Right renal pelvis (tissue), 4 donors: ENCODE data around the gene OR6C75. TPM values are rescaled to one million over a fixed set of nuclear protein-coding genes. Genes with fewer than 3 reads are reported as not detected.
"Not testable (repeated sequence)": the region's sequence is repeated elsewhere in the genome, so short reads cannot be mapped to it uniquely, and the experiment has no call there.

Experiments
- DNase-seq, 4 donors: peaks; one replicate each; pipeline ENCODE4 v3.0.0-alpha.2; 2013; ENCODE audit warnings: low read depth in 4 of 4, low spot score in 3 of 4, missing footprints in 1 of 4
- polyA plus RNA-seq, 4 donors: library from polyadenylated mRNA; unstranded; fragments of 120-200 nt; gene quantifications; one replicate each; pipeline ENCODE4 v1.2.1, GENCODE V29; 2013; ENCODE audit not compliant: insufficient read length in 4 of 4

The OR6C75 gene
- polyA plus RNA-seq, result under 1 TPM in 1 of 4 donors, not detected in 3; 0.03 TPM

- no peak for DNase-seq
These were observed at the start of gene OR6C75 for GRCh38 chr12:55362675-55363074. OR6C75 (plus strand) TSS chr12:55362975; CDS start chr12:55365111, 2,136 bp downstream.

- DNase-seq, result no peak
These were observed 48.7 kb upstream of the OR6C75 start, which contains the start of gene OR6C1 for GRCh38 chr12:55314043-55314442. OR6C1 (plus strand) TSS chr12:55314343; CDS start chr12:55320600, 6,257 bp downstream.

GRCh38 chr12:55320201-55320600 lies 42.6 kb upstream of the OR6C75 start:
- DNase-seq, result no peak

GRCh38 chr12:55325801-55326200 lies 37.0 kb upstream of the OR6C75 start:
- not testable (repeated sequence) for DNase-seq

- DNase-seq, result no peak
These were observed 32.3 kb upstream of the OR6C75 start, which contains the start of gene OR6C3 for GRCh38 chr12:55330446-55330845. OR6C3 (plus strand) TSS chr12:55330746; CDS start chr12:55331701, 955 bp downstream.

GRCh38 chr12:55336002-55336401 lies 26.8 kb upstream of the OR6C75 start:
- DNase-seq, result no peak

- DNase-seq, result not testable (repeated sequence)
These were observed 7.4 kb upstream of the OR6C75 start for GRCh38 chr12:55355338-55355737.

GRCh38 chr12:55365086-55365485 lies 2.3 kb downstream of the OR6C75 start:
- DNase-seq, result no peak

GRCh38 chr12:55372521-55372920 lies 9.7 kb downstream of the OR6C75 start:
- no peak for DNase-seq

GRCh38 chr12:55385891-55386290 lies 23.1 kb downstream of the OR6C75 start:
- no peak for DNase-seq

GRCh38 chr12:55392032-55392795 lies 29.4 kb downstream of the OR6C75 start:
- no peak for DNase-seq

GRCh38 chr12:55396326-55396725 lies 33.6 kb downstream of the OR6C75 start:
- DNase-seq, result no peak

- DNase-seq, result no peak
These were observed 37.5 kb downstream of the OR6C75 start, which contains the start of gene OR6C65 for GRCh38 chr12:55400229-55400628. OR6C65 (plus strand) TSS chr12:55400529; CDS start chr12:55400529, 0 bp downstream.

GRCh38 chr12:55407866-55408265 lies 45.1 kb downstream of the OR6C75 start:
- no peak for DNase-seq

- not testable (repeated sequence) for DNase-seq
These were observed 46.4 kb downstream of the OR6C75 start for GRCh38 chr12:55409133-55409532.

- DNase-seq, result not testable (repeated sequence)
These were observed 49.4 kb downstream of the OR6C75 start for GRCh38 chr12:55412138-55412537.

- DNase-seq, result not testable (repeated sequence)
These were observed 51.0 kb downstream of the OR6C75 start for GRCh38 chr12:55413498-55414388.

GRCh38 chr12:55414396-55414823 lies 51.6 kb downstream of the OR6C75 start:
- DNase-seq, result peak in 1 of 4 donors; percentile 7

GRCh38 chr12:55414889-55415288 lies 52.1 kb downstream of the OR6C75 start:
- DNase-seq, result not testable (repeated sequence)

GRCh38 chr12:55416961-55417360 lies 54.2 kb downstream of the OR6C75 start:
- no peak for DNase-seq
